Measurements from ENCODE around the gene LINS1. TPM values are rescaled to one million over a fixed set of nuclear protein-coding genes. Genes with fewer than 3 reads are reported as not detected.

The LINS1 gene, protein sequence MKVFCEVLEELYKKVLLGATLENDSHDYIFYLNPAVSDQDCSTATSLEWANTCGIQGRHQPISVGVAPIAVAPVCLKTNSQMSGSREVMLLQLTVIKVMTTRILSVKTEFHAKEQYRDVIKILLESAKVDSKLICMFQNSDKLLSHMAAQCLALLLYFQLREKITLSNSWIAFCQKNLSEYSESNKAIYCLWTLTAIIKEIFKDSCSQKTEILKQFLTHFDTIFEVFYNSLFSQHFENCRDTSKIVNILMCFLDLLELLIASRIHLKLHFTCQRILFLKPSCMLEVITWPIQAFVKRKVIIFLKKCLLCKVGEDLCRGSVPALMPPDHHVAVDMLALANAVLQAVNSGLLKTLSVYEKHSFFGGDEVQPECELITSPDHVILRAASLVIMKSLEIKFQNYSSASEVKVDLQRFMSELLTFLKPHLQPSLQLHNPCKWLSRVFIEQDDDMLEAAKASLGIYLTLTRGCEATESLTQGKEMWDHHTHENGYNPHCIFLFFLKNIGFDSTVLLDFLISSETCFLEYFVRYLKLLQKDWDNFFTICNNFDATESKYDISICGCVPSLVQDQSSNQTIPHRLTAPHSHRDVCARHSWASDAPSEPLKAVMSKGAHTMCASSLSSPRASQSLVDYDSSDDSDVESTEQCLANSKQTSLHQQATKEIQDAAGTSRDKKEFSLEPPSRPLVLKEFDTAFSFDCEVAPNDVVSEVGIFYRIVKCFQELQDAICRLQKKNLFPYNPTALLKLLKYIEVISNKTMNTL
- total RNA-seq: 10 to 100 TPM; 13.7 to 23.4 TPM
- 17.3 TPM for polyA plus RNA-seq (ENCODE audit: insufficient read depth, low read depth, low replicate concordance)
- long read RNA-seq, donor 1, partial matches to known transcripts: 0 of 3 reads
- long read RNA-seq, donor 1, other reads (novel, unspliced or antisense): 0 of 3 reads
- long read RNA-seq, donor 2, partial matches to known transcripts: 0 of 1 reads
- long read RNA-seq, donor 2, other reads (novel, unspliced or antisense): 0 of 1 reads

DNA sequence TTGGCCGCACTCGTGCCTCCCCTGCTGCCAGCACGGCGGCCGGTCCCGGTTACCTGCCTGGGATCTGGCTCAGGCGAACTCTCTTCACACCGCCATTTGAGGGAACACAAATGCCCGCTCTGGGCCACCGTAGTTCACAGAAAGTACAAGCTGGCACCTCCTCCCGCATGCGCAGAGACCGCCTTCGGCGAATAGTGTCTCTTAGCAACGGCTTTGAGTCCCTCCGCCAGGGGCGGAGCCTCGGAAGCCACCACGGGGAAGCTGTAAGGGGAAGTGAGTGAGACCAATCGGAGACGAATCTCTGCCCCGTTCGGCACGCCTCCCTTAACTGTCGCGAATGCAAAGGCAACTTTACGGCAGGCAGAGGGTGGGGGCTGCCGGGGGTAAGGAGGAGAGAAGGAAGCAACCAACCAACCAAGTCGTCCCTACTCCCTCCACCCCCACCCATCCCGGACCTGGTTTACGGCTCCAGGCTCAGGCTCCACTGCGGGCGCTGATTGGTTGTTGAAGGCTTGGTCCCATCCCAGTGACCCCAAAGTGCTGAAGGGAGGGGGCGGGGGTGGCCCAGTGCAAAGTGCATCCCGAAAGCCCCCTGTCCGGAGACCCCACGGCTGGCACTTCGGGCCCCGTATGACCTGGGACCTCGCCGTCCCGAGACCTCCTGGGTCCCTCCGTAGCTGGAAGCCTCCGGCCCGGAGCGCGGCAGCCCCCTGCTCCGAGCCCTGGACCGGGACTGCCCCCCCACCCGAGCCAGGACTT, at the start of gene LINS1, which contains the start of gene ASB7:
TSS of gene LINS1 (minus strand) at position 121 of the 759 bp plus-strand sequence. CDS start 21,342 bp downstream, outside the sequence.
TSS of gene ASB7 (plus strand) at position 526 of the 759 bp plus-strand sequence. CDS start 9,628 bp downstream, outside the sequence.
- Histone ChIP-seq H3K36me3 (ENCODE audit: low read depth, missing control alignments) (no peaks in the 10 kb centered on the region), H3K9me3 (no peaks in the 10 kb centered on the region), H3K4me1 (peaks cover 19% of the 10 kb centered on the region), H3K27ac (peak within 1 kb of the TSS; percentile 72 to 82), H3K27me3 (no peaks in the 10 kb centered on the region), H3K4me3 (peak within 1 kb of the TSS; percentile 90 to 91)
- DNase-seq: peak; percentile 100
- intact Hi-C loops (cut with DNase I; ENCODE audit: low total_unique reads): no loop called here
- TF ChIP-seq CTCF (IDR thresholded peaks at IDR 0.05): peak in 2 of 3 experiments; percentile 5 to 19
- no peak for TF ChIP-seq POLR2A (IDR thresholded peaks at IDR 0.05)
- 0 to 1% methylated on average over 25 to 38 of the region's 51 CpGs for WGBS, 2 donors

DNA sequence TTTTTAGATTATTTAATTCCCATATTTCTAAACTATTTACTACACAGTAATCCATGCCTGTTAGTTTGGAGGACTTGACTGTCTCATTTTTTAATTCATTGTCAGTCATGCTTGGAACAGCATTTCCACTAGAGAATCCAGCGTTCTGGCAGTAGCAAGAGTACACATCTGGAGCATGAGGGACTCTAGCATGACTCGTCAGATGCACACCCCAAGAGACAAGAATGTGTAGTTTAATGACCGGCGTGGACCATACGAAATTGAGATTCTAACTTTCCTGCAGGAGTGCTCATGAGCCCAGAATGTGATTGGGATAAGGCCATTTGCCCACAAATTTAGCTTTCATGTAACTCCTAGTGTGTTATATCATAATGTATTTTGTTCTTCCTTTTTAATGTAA, 49.3 kb upstream of the LINS1 start:
- Histone ChIP-seq H3K4me3 (no peak overlapping the region), H3K27me3 (no peaks in the 10 kb centered on the region), H3K4me1 (peaks cover 7% of the 10 kb centered on the region), H3K9me3 (no peaks in the 10 kb centered on the region), H3K36me3 (ENCODE audit: low read depth, missing control alignments) (no peaks in the 10 kb centered on the region), H3K27ac (no peak overlapping the region)
- TF ChIP-seq CTCF (IDR thresholded peaks at IDR 0.05) (no peak), POLR2A (IDR thresholded peaks at IDR 0.05) (no peak)
- intact Hi-C loops (cut with DNase I; ENCODE audit: low total_unique reads): no loop called here
- 79 to 84% methylated on average over 5 of the region's 5 CpGs for WGBS, 2 donors
- no peak for DNase-seq

DNA sequence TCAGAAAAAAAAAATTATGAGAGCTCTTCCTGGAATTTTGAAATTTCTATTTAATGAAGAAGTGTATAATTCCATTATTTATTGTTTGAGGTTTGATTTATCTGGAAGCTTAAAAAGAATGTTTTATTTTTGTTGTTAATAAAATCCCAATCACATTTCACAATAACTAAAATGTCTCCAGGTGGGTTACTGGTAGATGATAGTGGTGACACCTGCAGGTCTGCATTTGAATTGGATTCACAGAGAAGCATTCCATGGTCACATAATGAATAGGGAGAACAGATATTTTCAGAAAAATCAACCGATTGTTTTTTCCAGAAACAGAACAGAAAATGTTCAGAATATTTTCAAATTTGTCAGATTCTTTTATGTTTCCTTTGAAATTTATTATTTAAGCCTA, 48.7 kb upstream of the LINS1 start:
- Histone ChIP-seq H3K9me3 (no peaks in the 10 kb centered on the region), H3K27ac (no peak overlapping the region), H3K36me3 (ENCODE audit: low read depth, missing control alignments) (no peaks in the 10 kb centered on the region), H3K4me3 (no peak overlapping the region), H3K4me1 (peaks cover 7% of the 10 kb centered on the region), H3K27me3 (no peaks in the 10 kb centered on the region)
- DNase-seq: no peak
- intact Hi-C loops (cut with DNase I; ENCODE audit: low total_unique reads): no loop called here
- TF ChIP-seq POLR2A (IDR thresholded peaks at IDR 0.05) (no peak), CTCF (IDR thresholded peaks at IDR 0.05) (no peak)
- 75 to 76% methylated on average over 1 of the region's 1 CpG for WGBS, 2 donors

DNA sequence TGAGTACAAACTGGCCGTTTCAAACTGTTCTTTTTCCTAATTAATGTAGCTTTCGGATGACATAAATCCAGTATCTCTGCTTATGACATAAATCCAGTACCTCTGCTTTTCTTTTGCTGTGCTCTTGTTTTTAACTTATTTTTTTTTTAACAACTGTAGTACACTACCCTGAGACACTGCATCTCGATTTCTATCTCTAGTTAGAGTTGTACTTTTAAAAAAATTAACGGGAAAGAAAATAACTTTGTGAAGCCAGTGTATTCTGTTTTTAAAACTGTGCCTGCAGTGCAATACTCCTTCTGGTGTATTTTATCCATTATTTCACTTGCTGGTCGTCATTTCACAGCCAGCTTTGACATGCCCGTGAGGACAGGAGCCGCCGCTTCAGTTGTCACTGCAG, 47.0 kb upstream of the LINS1 start:
- DNase-seq: no peak
- no peaks in the 10 kb centered on the region for H3K27me3 ChIP-seq
- H3K4me1 ChIP-seq: peaks cover 7% of the 10 kb centered on the region
- no peaks in the 10 kb centered on the region for H3K9me3 ChIP-seq
- no peaks in the 10 kb centered on the region for H3K36me3 ChIP-seq (ENCODE audit: low read depth, missing control alignments)
- intact Hi-C loops (cut with DNase I; ENCODE audit: low total_unique reads): no loop called here
- no peak overlapping the region for H3K27ac ChIP-seq
- no peak overlapping the region for H3K4me3 ChIP-seq
- WGBS, 2 donors: 59 to 71% methylated on average over 8 of the region's 8 CpGs
- TF ChIP-seq CTCF (IDR thresholded peaks at IDR 0.05) (no peak), POLR2A (IDR thresholded peaks at IDR 0.05) (no peak)
